H1 (cell line): Measurements from ENCODE around the gene KCNJ10. TPM values are rescaled to one million over a fixed set of nuclear protein-coding genes. Genes with fewer than 3 reads are reported as not detected.

Source experiments
- POU5F1 ChIP-seq: IDR thresholded peaks from 2 replicates; pipeline ENCODE4 v1.6.1; 2011; ENCODE audit warnings: low read depth, mild to moderate bottlenecking, low read length, moderate library complexity
- TCF12 ChIP-seq: IDR thresholded peaks from 2 replicates; pipeline ENCODE4 v1.6.1; 2011; ENCODE audit warnings: low read depth, mild to moderate bottlenecking, low read length
- TEAD4 ChIP-seq: IDR thresholded peaks from 2 replicates; pipeline ENCODE4 v1.6.1; 2012; ENCODE audit warnings: low read depth, low read length, inconsistent platforms, mixed read lengths
- polyA plus RNA-seq, 7 experiments: library from polyadenylated mRNA; depleted of rRNA in 3 of 7; stranded (reverse) in 5 of 7; unstranded in 2 of 7; fragments of >200 nt in 5 of 7; fragments of 200-250 nt in 2 of 7; gene quantifications; 1 replicate in 5 of 7; 2 replicates in 1 of 7; 4 replicates in 1 of 7; pipeline versions ENCODE4 v1.2.1 to v1.2.3, GENCODE V29; 2011 to 2013; ENCODE audit warnings: missing spikeins in 2 of 7, mixed read lengths in 2 of 7
- total RNA-seq: library from RNA; stranded (reverse); fragmentation: NEBNext Ultra II Directional; extraction: Animal tissue kit (Norgen Biotek cat#: 25700); gene quantifications from 2 replicates; pipeline ENCODE4 v1.2.1, GENCODE V29; 2021
- TF ChIP-seq, protein P1 (sequence below), 3 experiments: IDR thresholded peaks; 1 replicate in 2 of 3; 2 replicates in 1 of 3; pipeline versions ENCODE4 v1.5.1 to v1.6.1; 2011; ENCODE audit warnings: low read length in 3 of 3, mild to moderate bottlenecking in 3 of 3, inconsistent platforms in 2 of 3, low read depth in 1 of 3, moderate library complexity in 1 of 3; ENCODE audit not compliant: insufficient read depth in 1 of 3; ENCODE audit errors: control extremely low read depth in 1 of 3

KCNJ10 gene
- total and polyA plus RNA-seq, 2 of the 8 experiments (the other 6 are each of a cell fraction or from before 2014, with no cell fraction given): 1.7 to 2.4 TPM

- TF ChIP-seq, protein P1, sequence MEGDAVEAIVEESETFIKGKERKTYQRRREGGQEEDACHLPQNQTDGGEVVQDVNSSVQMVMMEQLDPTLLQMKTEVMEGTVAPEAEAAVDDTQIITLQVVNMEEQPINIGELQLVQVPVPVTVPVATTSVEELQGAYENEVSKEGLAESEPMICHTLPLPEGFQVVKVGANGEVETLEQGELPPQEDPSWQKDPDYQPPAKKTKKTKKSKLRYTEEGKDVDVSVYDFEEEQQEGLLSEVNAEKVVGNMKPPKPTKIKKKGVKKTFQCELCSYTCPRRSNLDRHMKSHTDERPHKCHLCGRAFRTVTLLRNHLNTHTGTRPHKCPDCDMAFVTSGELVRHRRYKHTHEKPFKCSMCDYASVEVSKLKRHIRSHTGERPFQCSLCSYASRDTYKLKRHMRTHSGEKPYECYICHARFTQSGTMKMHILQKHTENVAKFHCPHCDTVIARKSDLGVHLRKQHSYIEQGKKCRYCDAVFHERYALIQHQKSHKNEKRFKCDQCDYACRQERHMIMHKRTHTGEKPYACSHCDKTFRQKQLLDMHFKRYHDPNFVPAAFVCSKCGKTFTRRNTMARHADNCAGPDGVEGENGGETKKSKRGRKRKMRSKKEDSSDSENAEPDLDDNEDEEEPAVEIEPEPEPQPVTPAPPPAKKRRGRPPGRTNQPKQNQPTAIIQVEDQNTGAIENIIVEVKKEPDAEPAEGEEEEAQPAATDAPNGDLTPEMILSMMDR (IDR thresholded peaks at IDR 0.05; ENCODE audit: control extremely low read depth in 1 of 3, insufficient read depth in 1 of 3, low read depth in 1 of 3, low read length in 3 of 3): peak; percentile 24 to 40 (median 30); a peak in 3 of 4 replicates
- TF ChIP-seq TCF12 (peak; percentile 58; the same call in 1 of the 2 replicates), TEAD4 (0 out of 2 replicates have a peak, but pooled peaks have one; percentile 72), POU5F1 (no peak)
These were observed 8.4 kb downstream of the KCNJ10 start (continued) for GRCh38 chr1:160061369-160062229.
